IMR-90 (cell line): ENCODE results near the gene EXOC3L2. TPM values are rescaled to one million over a fixed set of nuclear protein-coding genes. Genes with fewer than 3 reads are reported as not detected.

ENCODE experiments used
- ATAC-seq: fragments of 200-7000 bp; cut with Tn5 transposase; 2 replicates; pipeline ENCODE4 v1.9.1; 2020; ENCODE audit warnings: low read depth, mild to moderate bottlenecking, moderate library complexity
- BruUV-seq: library from RNA; stranded (reverse); fragments of 400-500 nt; replicated peaks from 2 replicates; lab custom pipeline; 2021; lab: Mats Ljungman, UMichigan
- CTCF ChIA-PET: fragments of 300-600 bp; formaldehyde crosslinking; extraction: SDS; loops from one replicate; lab custom pipeline; 2021; ENCODE audit warnings: antibody characterized with exemption; lab: Yijun Ruan, JAX
- POLR2A ChIA-PET: fragments of 300-600 bp; sonication (Branson Sonifier 250); formaldehyde crosslinking; loops from one replicate; lab custom pipeline; 2022; ENCODE audit warnings: antibody characterized with exemption; ENCODE audit not compliant: unreplicated experiment; lab: Charles Lee
- DNase-seq: peaks from one replicate; pipeline ENCODE4 v3.0.0; 2013
- H2AFZ ChIP-seq: replicated peaks from 2 replicates; pipeline ENCODE3; 2013; ENCODE audit warnings: low read length, mild to moderate bottlenecking; ENCODE audit not compliant: poor library complexity
- H2AK5ac ChIP-seq: 2 replicates; pipeline ENCODE4 v1.6.1; 2013; ENCODE audit warnings: low read depth, low read length, inconsistent platforms
- H2AK9ac ChIP-seq: replicated peaks from 2 replicates; pipeline ENCODE3; 2013; ENCODE audit warnings: mild to moderate bottlenecking, low read depth, low read length, moderate library complexity; ENCODE audit not compliant: poor library complexity
- H2BK120ac ChIP-seq: 2 replicates; pipeline ENCODE4 v1.6.1; 2013; ENCODE audit warnings: low read depth, low read length, inconsistent platforms
- H2BK15ac ChIP-seq: 3 replicates; pipeline ENCODE4 v1.6.1; 2013; ENCODE audit warnings: low read depth, low read length, inconsistent platforms
- H2BK20ac ChIP-seq: 2 replicates; pipeline ENCODE4 v1.6.1; 2013; ENCODE audit warnings: low read depth, mild to moderate bottlenecking, inconsistent platforms, low read length, moderate library complexity
- H2BK5ac ChIP-seq: 2 replicates; pipeline ENCODE4 v1.6.1; 2013; ENCODE audit warnings: mild to moderate bottlenecking, low read depth, low read length, inconsistent platforms; ENCODE audit not compliant: poor library complexity, severe bottlenecking
- H3K14ac ChIP-seq: replicated peaks from 2 replicates; pipeline ENCODE4 v1.6.1; 2013; ENCODE audit warnings: low read depth, low read length, inconsistent platforms
- H3K18ac ChIP-seq: 2 replicates; pipeline ENCODE4 v1.6.1; 2013; ENCODE audit warnings: low read depth, low read length, control low read depth
- H3K23ac ChIP-seq: 2 replicates; pipeline ENCODE4 v1.6.1; 2013; ENCODE audit warnings: low read depth, low read length, inconsistent platforms
- H3K27ac ChIP-seq: 2 replicates; pipeline ENCODE4 v1.5.1; 2013; ENCODE audit warnings: mild to moderate bottlenecking, control low read depth, low read length; ENCODE audit not compliant: insufficient read depth
- H3K27me3 ChIP-seq: 2 replicates; pipeline ENCODE4 v1.6.1; 2013; ENCODE audit warnings: low read length; ENCODE audit not compliant: control insufficient read depth, insufficient read depth
- H3K36me3 ChIP-seq: 2 replicates; pipeline ENCODE4 v1.6.1; 2013; ENCODE audit warnings: low read length, mixed read lengths; ENCODE audit not compliant: control insufficient read depth, insufficient read depth
- H3K4ac ChIP-seq: 2 replicates; pipeline ENCODE4 v1.6.1; 2013; ENCODE audit warnings: low read depth, low read length, inconsistent platforms
- H3K4me1 ChIP-seq: 2 replicates; pipeline ENCODE4 v1.6.1; 2013; ENCODE audit warnings: low read length, mixed read lengths; ENCODE audit not compliant: control insufficient read depth, insufficient read depth
- H3K4me2 ChIP-seq: 2 replicates; pipeline ENCODE4 v1.6.1; 2013; ENCODE audit warnings: low read depth, mild to moderate bottlenecking, control low read depth, low read length, moderate library complexity
- H3K4me3 ChIP-seq: 2 replicates; pipeline ENCODE4 v1.5.1; 2013; ENCODE audit warnings: low read depth, mild to moderate bottlenecking, control low read depth, low read length, moderate library complexity; ENCODE audit not compliant: insufficient read depth
- H3K56ac ChIP-seq: 2 replicates; pipeline ENCODE4 v1.6.1; 2013; ENCODE audit warnings: low read length, inconsistent platforms; ENCODE audit not compliant: insufficient read depth; ENCODE audit errors: extremely low read depth
- H3K79me1 ChIP-seq, 2 experiments: 2 replicates each; pipeline ENCODE4 v1.6.1; 2013; ENCODE audit warnings: low read length in 2 of 2, inconsistent platforms in 1 of 2, low read depth in 1 of 2
- H3K9ac ChIP-seq: 2 replicates; pipeline ENCODE4 v1.6.1; 2013; ENCODE audit warnings: low read depth, low read length, control low read depth
- H3K9me1 ChIP-seq: 2 replicates; pipeline ENCODE4 v1.6.1; 2013; ENCODE audit warnings: low read length, inconsistent platforms; ENCODE audit not compliant: insufficient read depth
- H3K9me3 ChIP-seq: 2 replicates; pipeline ENCODE4 v1.6.1; 2013; ENCODE audit warnings: low read length; ENCODE audit not compliant: control insufficient read depth, insufficient read depth
- H4K20me1 ChIP-seq: 2 replicates; pipeline ENCODE4 v1.6.1; 2013; ENCODE audit warnings: low read length, inconsistent platforms; ENCODE audit not compliant: insufficient read depth
- H4K5ac ChIP-seq: 2 replicates; pipeline ENCODE4 v1.6.1; 2013; ENCODE audit warnings: mild to moderate bottlenecking, low read depth, low read length, control low read depth
- H4K8ac ChIP-seq, 2 experiments: 2 replicates each; pipeline ENCODE4 v1.6.1; 2013; ENCODE audit warnings: low read depth in 2 of 2, low read length in 2 of 2, control low read depth in 1 of 2, inconsistent platforms in 1 of 2
- H4K91ac ChIP-seq: 2 replicates; pipeline ENCODE4 v1.6.1; 2013; ENCODE audit warnings: low read depth, low read length, inconsistent platforms; ENCODE audit not compliant: insufficient read depth
- CHD1 ChIP-seq: IDR thresholded peaks from 2 replicates; pipeline ENCODE4 v1.6.1; 2012; ENCODE audit warnings: low read depth, low read length, improper control_type of control experiment
- FOS ChIP-seq: fragments of 150-350 bp; IDR thresholded peaks from 2 replicates; pipeline ENCODE4 v1.6.1; 2016; ENCODE audit warnings: low read depth, low read length
- MAFK ChIP-seq: IDR thresholded peaks from 2 replicates; pipeline ENCODE4 v1.6.1; 2012; ENCODE audit warnings: low read depth, low read length, improper control_type of control experiment
- RCOR1 ChIP-seq: IDR thresholded peaks from 2 replicates; pipeline ENCODE4 v1.6.1; 2012; ENCODE audit warnings: mild to moderate bottlenecking, low read length, improper control_type of control experiment; ENCODE audit not compliant: insufficient replicate concordance
- whole genome bisulfite sequencing, 2 experiments: methylation state at CpG; one replicate each; pipeline versions ENCODE4 v1.1.5 to v1.1.7; 2013; ENCODE audit warnings: missing lambda C conversion rate in 2 of 2; ENCODE audit not compliant: insufficient read length in 1 of 2; ENCODE audit errors: extremely low coverage in 2 of 2; 5-methylcytosine and 5-hydroxymethylcytosine counted together
- dilution Hi-C: fragments of 300-500 bp; cut with HindIII; formaldehyde crosslinking; loops from one replicate; pipeline ENCODE4 v1.14.3; 2018; ENCODE audit warnings: low sequenced_read_pairs; ENCODE audit not compliant: unreplicated experiment
- in situ Hi-C: fragments of 300-500 bp; cut with MboI; formaldehyde crosslinking; loops from 3 replicates; pipeline ENCODE4 v1.14.3; 2019; ENCODE audit warnings: low sequenced_read_pairs, inconsistent platforms, mixed read lengths
- intact Hi-C: fragments of 100-400 bp; cut with micrococcal nuclease; formaldehyde crosslinking; loops from 2 replicates; pipeline ENCODE4 v1.10.0; 2022
- polyA plus RNA-seq, 3 experiments: library from polyadenylated mRNA; depleted of rRNA; stranded (reverse); fragments of >200 nt; gene quantifications; 2 replicates each; pipeline ENCODE4 v1.2.3, GENCODE V29; 2012; ENCODE audit warnings: low replicate concordance in 1 of 3
- total RNA-seq: library from RNA; depleted of rRNA; stranded (reverse); fragments of >200 nt; gene quantifications from 2 replicates; pipeline ENCODE4 v1.2.3, GENCODE V29; 2012
- TF ChIP-seq, protein P1 (sequence below): fragments of 150-350 bp; IDR thresholded peaks from 2 replicates; pipeline ENCODE4 v1.6.1; 2016; ENCODE audit warnings: low read depth, mild to moderate bottlenecking, low read length, moderate library complexity, borderline replicate concordance
- TF ChIP-seq, protein P2 (sequence below): fragments of 150-350 bp; IDR thresholded peaks from 2 replicates; pipeline ENCODE4 v1.6.1; 2017; ENCODE audit warnings: mild to moderate bottlenecking, antibody characterized with exemption, low read length, low read depth
- TF ChIP-seq, protein P3 (sequence below): conservative IDR thresholded peaks from 2 replicates; pipeline ENCODE4 v1.5.1; 2012; ENCODE audit warnings: mild to moderate bottlenecking, low read depth, low read length, improper control_type of control experiment

EXOC3L2 gene
- total and polyA plus RNA-seq, 2 of the 4 experiments (the other 2 are of a cell fraction): 0.03 TPM; not detected in 1

DNA sequence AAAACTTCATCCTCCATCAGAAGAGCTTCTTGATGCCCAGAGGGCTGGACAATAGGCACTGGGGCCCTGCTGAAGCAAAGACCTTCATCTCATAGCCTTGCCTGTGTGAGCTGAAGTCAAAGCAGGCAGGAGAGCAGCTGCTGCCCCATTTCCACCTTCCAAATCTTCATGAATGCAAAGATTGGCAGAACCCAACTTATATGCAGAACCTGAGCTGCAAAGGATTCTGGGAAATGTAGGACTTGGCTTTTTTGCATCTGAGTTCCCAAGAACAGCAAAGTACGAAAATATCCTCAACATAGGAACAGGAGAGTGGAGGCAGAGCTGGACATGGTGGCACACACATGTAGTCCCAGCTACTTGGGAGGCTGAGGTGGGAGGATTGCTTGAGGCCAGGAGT lies 46.6 kb upstream of the EXOC3L2 start:
- Histone ChIP-seq H2AFZ (no peak overlapping the region), H4K8ac (no peak overlapping the region), H3K14ac (no peak overlapping the region), H2AK5ac (no peak overlapping the region), H4K20me1 (no peaks in the 10 kb centered on the region), H3K27me3 (no peaks in the 10 kb centered on the region), H2BK20ac (no peak overlapping the region), H2BK120ac (no peak overlapping the region), H3K18ac (no peak overlapping the region), H2BK5ac (no peak overlapping the region), H3K4me2 (no peak overlapping the region), H3K9me1 (peaks cover 2% of the 10 kb centered on the region; the same call in 1 of the 2 replicates), H3K27ac (no peak overlapping the region), H3K56ac (no peak overlapping the region), H2AK9ac (no peak overlapping the region), H3K23ac (no peak overlapping the region), H3K4ac (no peak overlapping the region), H3K4me3 (no peak overlapping the region), H2BK15ac (no peak overlapping the region), H3K9me3 (no peaks in the 10 kb centered on the region; the same call in 1 of the 2 replicates), H3K4me1 (no peaks in the 10 kb centered on the region), H3K9ac (no peak overlapping the region), H3K36me3 (peaks cover 47% of the 10 kb centered on the region), H3K79me1 (no peaks in the 10 kb centered on the region), H4K5ac (no peak overlapping the region), H4K91ac (no peak overlapping the region)
- in situ Hi-C loops: no loop called here
- ChIA-PET POLR2A (no interaction called here), CTCF (no interaction called here)
- intact Hi-C loops: no loop called here
- no TSS peak for BruUV-seq
- dilution Hi-C loops: no loop called here
- ATAC-seq (no peak), DNase-seq (no peak)
- TF ChIP-seq, protein P1, sequence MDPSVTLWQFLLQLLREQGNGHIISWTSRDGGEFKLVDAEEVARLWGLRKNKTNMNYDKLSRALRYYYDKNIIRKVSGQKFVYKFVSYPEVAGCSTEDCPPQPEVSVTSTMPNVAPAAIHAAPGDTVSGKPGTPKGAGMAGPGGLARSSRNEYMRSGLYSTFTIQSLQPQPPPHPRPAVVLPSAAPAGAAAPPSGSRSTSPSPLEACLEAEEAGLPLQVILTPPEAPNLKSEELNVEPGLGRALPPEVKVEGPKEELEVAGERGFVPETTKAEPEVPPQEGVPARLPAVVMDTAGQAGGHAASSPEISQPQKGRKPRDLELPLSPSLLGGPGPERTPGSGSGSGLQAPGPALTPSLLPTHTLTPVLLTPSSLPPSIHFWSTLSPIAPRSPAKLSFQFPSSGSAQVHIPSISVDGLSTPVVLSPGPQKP: no peak
- TF ChIP-seq CHD1 (no peak), MAFK (no peak), RCOR1 (no peak), FOS (no peak)
- TF ChIP-seq, protein P2, sequence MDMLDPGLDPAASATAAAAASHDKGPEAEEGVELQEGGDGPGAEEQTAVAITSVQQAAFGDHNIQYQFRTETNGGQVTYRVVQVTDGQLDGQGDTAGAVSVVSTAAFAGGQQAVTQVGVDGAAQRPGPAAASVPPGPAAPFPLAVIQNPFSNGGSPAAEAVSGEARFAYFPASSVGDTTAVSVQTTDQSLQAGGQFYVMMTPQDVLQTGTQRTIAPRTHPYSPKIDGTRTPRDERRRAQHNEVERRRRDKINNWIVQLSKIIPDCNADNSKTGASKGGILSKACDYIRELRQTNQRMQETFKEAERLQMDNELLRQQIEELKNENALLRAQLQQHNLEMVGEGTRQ: no peak
- TF ChIP-seq, protein P3, sequence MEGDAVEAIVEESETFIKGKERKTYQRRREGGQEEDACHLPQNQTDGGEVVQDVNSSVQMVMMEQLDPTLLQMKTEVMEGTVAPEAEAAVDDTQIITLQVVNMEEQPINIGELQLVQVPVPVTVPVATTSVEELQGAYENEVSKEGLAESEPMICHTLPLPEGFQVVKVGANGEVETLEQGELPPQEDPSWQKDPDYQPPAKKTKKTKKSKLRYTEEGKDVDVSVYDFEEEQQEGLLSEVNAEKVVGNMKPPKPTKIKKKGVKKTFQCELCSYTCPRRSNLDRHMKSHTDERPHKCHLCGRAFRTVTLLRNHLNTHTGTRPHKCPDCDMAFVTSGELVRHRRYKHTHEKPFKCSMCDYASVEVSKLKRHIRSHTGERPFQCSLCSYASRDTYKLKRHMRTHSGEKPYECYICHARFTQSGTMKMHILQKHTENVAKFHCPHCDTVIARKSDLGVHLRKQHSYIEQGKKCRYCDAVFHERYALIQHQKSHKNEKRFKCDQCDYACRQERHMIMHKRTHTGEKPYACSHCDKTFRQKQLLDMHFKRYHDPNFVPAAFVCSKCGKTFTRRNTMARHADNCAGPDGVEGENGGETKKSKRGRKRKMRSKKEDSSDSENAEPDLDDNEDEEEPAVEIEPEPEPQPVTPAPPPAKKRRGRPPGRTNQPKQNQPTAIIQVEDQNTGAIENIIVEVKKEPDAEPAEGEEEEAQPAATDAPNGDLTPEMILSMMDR: no peak
- no CpG with 5 or more reads among the region's 1 CpG for WGBS, 2 experiments
